Ovary (tissue), 3 donors: ENCODE measurements around the gene CHMP5.

Source experiments
- EP300 ChIP-seq: sonication (generic); formaldehyde crosslinking; IDR thresholded peaks from one replicate; pipeline ENCODE4 v1.6.1; 2017; ENCODE audit warnings: antibody characterized with exemption
- TF ChIP-seq, protein P1 (sequence below), 3 donors: fragments of 450-650 bp in 2 of 3; fragments of 200-600 bp in 1 of 3; IDR thresholded peaks; one replicate each; pipeline versions ENCODE4 v1.5.1 to v1.8.0; 2016 to 2022; ENCODE audit warnings: antibody characterized with exemption in 3 of 3, mild to moderate bottlenecking in 1 of 3
- donor health status: DM: no; HTN: no; CAD: no.

DNA sequence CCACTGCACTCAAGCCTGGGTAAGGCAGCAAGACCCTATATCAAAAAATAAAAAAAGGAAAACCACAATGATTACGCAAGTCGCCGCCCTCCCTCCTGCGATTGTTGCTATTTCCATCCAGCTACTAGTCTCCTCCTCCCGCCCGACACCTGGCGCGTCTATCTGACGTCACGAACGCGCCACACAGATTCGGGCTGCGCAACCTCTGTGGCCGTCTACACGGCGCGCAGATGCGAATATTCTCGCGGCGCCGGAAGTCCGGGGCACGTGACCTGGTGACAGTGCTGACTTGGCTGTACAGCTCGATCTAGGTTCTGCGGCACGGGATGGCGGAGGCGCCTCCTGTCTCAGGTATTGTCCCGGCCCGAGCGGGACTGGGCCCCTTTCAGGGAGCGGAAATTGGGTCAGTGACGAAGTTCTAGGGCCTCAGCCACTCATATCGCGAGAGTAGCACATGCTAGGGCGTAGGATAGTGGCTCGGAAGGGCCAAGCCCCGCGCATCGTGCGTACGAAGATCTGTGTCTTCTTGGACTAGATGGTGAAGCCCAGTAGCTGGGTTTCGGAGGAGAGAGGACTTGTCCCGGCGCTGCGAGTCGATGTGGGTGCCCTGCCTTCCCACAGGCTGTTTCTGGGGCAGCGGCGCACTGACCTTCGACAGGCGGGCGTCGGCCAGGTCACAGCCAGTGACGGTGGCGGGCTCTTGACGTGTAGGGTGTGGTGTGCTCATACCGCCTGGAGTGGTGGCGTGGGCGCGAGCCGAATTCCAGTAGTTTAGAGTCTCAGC lies 25.6 kb downstream of the CHMP5 start, which contains the start of gene NFX1:
- TF ChIP-seq, protein P1, sequence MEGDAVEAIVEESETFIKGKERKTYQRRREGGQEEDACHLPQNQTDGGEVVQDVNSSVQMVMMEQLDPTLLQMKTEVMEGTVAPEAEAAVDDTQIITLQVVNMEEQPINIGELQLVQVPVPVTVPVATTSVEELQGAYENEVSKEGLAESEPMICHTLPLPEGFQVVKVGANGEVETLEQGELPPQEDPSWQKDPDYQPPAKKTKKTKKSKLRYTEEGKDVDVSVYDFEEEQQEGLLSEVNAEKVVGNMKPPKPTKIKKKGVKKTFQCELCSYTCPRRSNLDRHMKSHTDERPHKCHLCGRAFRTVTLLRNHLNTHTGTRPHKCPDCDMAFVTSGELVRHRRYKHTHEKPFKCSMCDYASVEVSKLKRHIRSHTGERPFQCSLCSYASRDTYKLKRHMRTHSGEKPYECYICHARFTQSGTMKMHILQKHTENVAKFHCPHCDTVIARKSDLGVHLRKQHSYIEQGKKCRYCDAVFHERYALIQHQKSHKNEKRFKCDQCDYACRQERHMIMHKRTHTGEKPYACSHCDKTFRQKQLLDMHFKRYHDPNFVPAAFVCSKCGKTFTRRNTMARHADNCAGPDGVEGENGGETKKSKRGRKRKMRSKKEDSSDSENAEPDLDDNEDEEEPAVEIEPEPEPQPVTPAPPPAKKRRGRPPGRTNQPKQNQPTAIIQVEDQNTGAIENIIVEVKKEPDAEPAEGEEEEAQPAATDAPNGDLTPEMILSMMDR (IDR thresholded peaks at IDR 0.05): no peak
- peak; percentile 67 for TF ChIP-seq EP300
